ENCODE results near the gene GPC6.

DNA sequence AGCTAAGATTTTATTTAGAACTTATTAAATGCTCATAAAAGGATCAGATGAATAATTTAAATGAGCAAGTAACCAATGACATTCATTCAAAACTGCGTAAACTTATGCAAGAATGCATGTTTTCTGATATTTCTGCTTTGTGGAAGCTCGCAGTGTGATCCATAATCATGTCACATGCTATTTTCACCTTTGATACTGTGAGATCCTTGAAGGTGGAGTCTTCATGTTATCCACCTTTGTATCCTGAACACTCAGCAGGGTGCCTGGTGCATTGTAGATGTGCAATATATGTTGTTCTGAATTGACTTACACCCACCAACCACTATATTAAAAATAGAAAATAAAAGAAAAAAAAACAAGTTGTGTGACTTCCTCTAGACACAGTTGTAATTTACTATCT, 919.4 kb downstream of the GPC6 start:
- TF ChIP-seq, protein P1, sequence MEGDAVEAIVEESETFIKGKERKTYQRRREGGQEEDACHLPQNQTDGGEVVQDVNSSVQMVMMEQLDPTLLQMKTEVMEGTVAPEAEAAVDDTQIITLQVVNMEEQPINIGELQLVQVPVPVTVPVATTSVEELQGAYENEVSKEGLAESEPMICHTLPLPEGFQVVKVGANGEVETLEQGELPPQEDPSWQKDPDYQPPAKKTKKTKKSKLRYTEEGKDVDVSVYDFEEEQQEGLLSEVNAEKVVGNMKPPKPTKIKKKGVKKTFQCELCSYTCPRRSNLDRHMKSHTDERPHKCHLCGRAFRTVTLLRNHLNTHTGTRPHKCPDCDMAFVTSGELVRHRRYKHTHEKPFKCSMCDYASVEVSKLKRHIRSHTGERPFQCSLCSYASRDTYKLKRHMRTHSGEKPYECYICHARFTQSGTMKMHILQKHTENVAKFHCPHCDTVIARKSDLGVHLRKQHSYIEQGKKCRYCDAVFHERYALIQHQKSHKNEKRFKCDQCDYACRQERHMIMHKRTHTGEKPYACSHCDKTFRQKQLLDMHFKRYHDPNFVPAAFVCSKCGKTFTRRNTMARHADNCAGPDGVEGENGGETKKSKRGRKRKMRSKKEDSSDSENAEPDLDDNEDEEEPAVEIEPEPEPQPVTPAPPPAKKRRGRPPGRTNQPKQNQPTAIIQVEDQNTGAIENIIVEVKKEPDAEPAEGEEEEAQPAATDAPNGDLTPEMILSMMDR (optimal IDR thresholded peaks at IDR 0.05 in 1 of 3, IDR thresholded peaks at IDR 0.05 in 1 of 3, conservative IDR thresholded peaks at IDR 0.05 in 1 of 3; ENCODE audit: extremely low read depth in 1 of 3, insufficient read depth in 2 of 3, low read length in 3 of 3), result no peak
- TF ChIP-seq EZH2 (IDR thresholded peaks at IDR 0.05; ENCODE audit: low read length), result no peak

All from keratinocyte (primary cell).